Hepatocyte (in vitro differentiated cells): Measurements from ENCODE around the gene TSHB. TPM values are rescaled to one million over a fixed set of nuclear protein-coding genes. Genes with fewer than 3 reads are reported as not detected.

ENCODE experiments used
- DNase-seq: peaks from one replicate; pipeline ENCODE4 v3.0.0-alpha.2; 2016; ENCODE audit warnings: low spot score
- H2AFZ ChIP-seq: fragments of 200-600 bp; sonication (generic); 2 replicates; pipeline ENCODE4 v1.6.0; 2016; ENCODE audit warnings: antibody characterized with exemption, mild to moderate bottlenecking
- H3K27ac ChIP-seq: fragments of 200-600 bp; sonication (generic); 2 replicates; pipeline ENCODE4 v1.5.1; 2016; ENCODE audit warnings: mild to moderate bottlenecking
- H3K27me3 ChIP-seq: fragments of 200-600 bp; sonication (generic); 2 replicates; pipeline ENCODE4 v1.6.1; 2016
- H3K36me3 ChIP-seq: fragments of 200-600 bp; sonication (generic); replicated peaks from 2 replicates; pipeline ENCODE4 v1.5.1; 2016; ENCODE audit warnings: low read depth; ENCODE audit not compliant: insufficient read depth
- H3K4me1 ChIP-seq: fragments of 200-600 bp; sonication (generic); 2 replicates; pipeline ENCODE4 v1.5.1; 2016; ENCODE audit warnings: mild to moderate bottlenecking, moderate library complexity; ENCODE audit not compliant: insufficient read depth
- H3K4me2 ChIP-seq: fragments of 200-600 bp; sonication (generic); 2 replicates; pipeline ENCODE4 v1.6.0; 2016
- H3K4me3 ChIP-seq: fragments of 200-600 bp; sonication (generic); 2 replicates; pipeline ENCODE4 v1.5.1; 2016; ENCODE audit warnings: mild to moderate bottlenecking
- H3K79me2 ChIP-seq: fragments of 200-600 bp; sonication (generic); 2 replicates; pipeline ENCODE4 v1.6.0; 2017; ENCODE audit warnings: mild to moderate bottlenecking
- H3K9me2 ChIP-seq: fragments of 200-600 bp; sonication (generic); replicated peaks from 2 replicates; pipeline ENCODE4 v1.6.0; 2017; ENCODE audit warnings: mild to moderate bottlenecking; ENCODE audit not compliant: insufficient read depth
- H3K9me3 ChIP-seq: fragments of 200-600 bp; sonication (generic); 2 replicates; pipeline ENCODE4 v1.5.1; 2016; ENCODE audit warnings: low read depth, mild to moderate bottlenecking
- H4K20me1 ChIP-seq: fragments of 200-600 bp; sonication (generic); 2 replicates; pipeline ENCODE4 v1.6.0; 2016; ENCODE audit warnings: mild to moderate bottlenecking; ENCODE audit not compliant: insufficient read depth, poor library complexity, severe bottlenecking
- CTCF ChIP-seq: fragments of 200-600 bp; sonication (generic); IDR thresholded peaks from 2 replicates; pipeline ENCODE4 v1.5.1; 2016; ENCODE audit warnings: antibody characterized with exemption, mild to moderate bottlenecking; ENCODE audit not compliant: poor library complexity
- EZH2 ChIP-seq: fragments of 200-600 bp; sonication (generic); IDR thresholded peaks from 2 replicates; pipeline ENCODE4 v1.6.1; 2016; ENCODE audit warnings: antibody characterized with exemption, mild to moderate bottlenecking, borderline replicate concordance
- EZH2phosphoT487 ChIP-seq: fragments of 200-600 bp; sonication (generic); IDR thresholded peaks from one replicate; pipeline ENCODE4 v1.6.1; 2018; ENCODE audit warnings: antibody characterized with exemption, mild to moderate bottlenecking, low read depth, moderate library complexity; ENCODE audit not compliant: unreplicated experiment, severe bottlenecking
- WGBS: methylation state at CpG from one replicate; pipeline ENCODE4 v1.1.6; 2016; ENCODE audit warnings: low lambda C conversion rate; ENCODE audit errors: missing lambda C conversion rate; 5-methylcytosine and 5-hydroxymethylcytosine counted together
- polyA plus RNA-seq: library from polyadenylated mRNA; unstranded; fragments of >200 nt; fragmentation: Nextera tagmentation; extraction: Ambion mirVana; gene quantifications from 2 replicates; pipeline ENCODE4 v1.2.1, GENCODE V29; 2016
- total RNA-seq: library from RNA; depleted of rRNA; stranded (reverse); fragments of >200 nt; gene quantifications from 2 replicates; pipeline ENCODE4 v1.2.3, GENCODE V29; 2014

TSHB gene
- total and polyA plus RNA-seq, 2 experiments from 2014 or later = 0.71 TPM; not detected in 1

- Histone ChIP-seq H3K9me3 (no peaks in the 10 kb centered on the region), H4K20me1 (no peaks in the 10 kb centered on the region), H3K36me3 (no peaks in the 10 kb centered on the region), H3K27ac (no peak overlapping the region), H2AFZ (no peak overlapping the region), H3K27me3 (no peaks in the 10 kb centered on the region), H3K4me2 (no peak overlapping the region), H3K4me3 (no peak overlapping the region), H3K79me2 (no peaks in the 10 kb centered on the region), H3K4me1 (no peaks in the 10 kb centered on the region), H3K9me2 (no peaks in the 10 kb centered on the region)
- TF ChIP-seq CTCF (no peak), EZH2phosphoT487 (no peak)
- DNase-seq = no peak
- 95% methylated on average over 1 of the region's 1 CpG for WGBS
Observed at GRCh38 chr1:115077984-115078330, 48.3 kb downstream of the TSHB start.

GRCh38 chr1:115078708-115079107 lies 49.1 kb downstream of the TSHB start:
- H3K4me2 ChIP-seq = no peak overlapping the region

GRCh38 chr1:115082949-115083348 lies 53.3 kb downstream of the TSHB start:
- H3K9me2 ChIP-seq = no peaks in the 10 kb centered on the region
- no peak overlapping the region for H3K4me3 ChIP-seq
- TF ChIP-seq EZH2 (no peak), EZH2phosphoT487 (no peak), CTCF (no peak)
- H3K4me1 ChIP-seq = no peaks in the 10 kb centered on the region
- H3K36me3 ChIP-seq = no peaks in the 10 kb centered on the region
- no peak overlapping the region for H3K4me2 ChIP-seq
- no peak overlapping the region for H2AFZ ChIP-seq
- no peaks in the 10 kb centered on the region for H3K27me3 ChIP-seq
- no peaks in the 10 kb centered on the region for H4K20me1 ChIP-seq
- DNase-seq = no peak
- H3K79me2 ChIP-seq = no peaks in the 10 kb centered on the region
- WGBS = 78% methylated on average over 6 of the region's 6 CpGs
- no peak overlapping the region for H3K27ac ChIP-seq
- H3K9me3 ChIP-seq = no peaks in the 10 kb centered on the region

More at GRCh38 chr1:115078708-115079107, 49.1 kb downstream of the TSHB start:
- TF ChIP-seq CTCF (no peak), EZH2 (no peak), EZH2phosphoT487 (no peak)
- Histone ChIP-seq H4K20me1 (no peaks in the 10 kb centered on the region), H3K27me3 (no peaks in the 10 kb centered on the region), H3K36me3 (no peaks in the 10 kb centered on the region), H3K27ac (no peak overlapping the region), H3K4me1 (no peaks in the 10 kb centered on the region), H2AFZ (no peak overlapping the region), H3K9me2 (no peaks in the 10 kb centered on the region), H3K4me3 (no peak overlapping the region), H3K79me2 (no peaks in the 10 kb centered on the region), H3K9me3 (no peaks in the 10 kb centered on the region)
- no peak for DNase-seq
- 88% methylated on average over 4 of the region's 4 CpGs for WGBS

Other genes with a start within 250 kb of the TSHB start
- 50.1 and 65.2 TPM in 2 replicates for gene SIKE1, start 249.1 kb upstream of the TSHB start, total RNA-seq
- gene SIKE1, start 249.1 kb upstream of the TSHB start, polyA plus RNA-seq = 31.9 and 40.5 TPM in 2 replicates
- not detected in 2 replicates for gene SYCP1, start 175.0 kb upstream of the TSHB start, total RNA-seq
- not detected in 2 replicates for gene SYCP1, start 175.0 kb upstream of the TSHB start, polyA plus RNA-seq
- gene TSPAN2, start 59.7 kb downstream of the TSHB start, total RNA-seq = 1.8 and 2.8 TPM in 2 replicates
- 1.4 and 4.1 TPM in 2 replicates for gene TSPAN2, start 59.7 kb downstream of the TSHB start, polyA plus RNA-seq